NB4 (cell line): Measurements from ENCODE around the gene MCC.

Experiments
- POLR2A ChIP-seq: IDR thresholded peaks from 2 replicates; pipeline ENCODE4 v1.6.1; 2011; ENCODE audit warnings: mild to moderate bottlenecking; ENCODE audit not compliant: insufficient read length; ENCODE audit errors: extremely low read depth
- TF ChIP-seq, protein P1 (sequence below): IDR thresholded peaks from one replicate; pipeline ENCODE4 v1.5.1; 2012; ENCODE audit warnings: low read depth, low read length
- TF ChIP-seq, protein P2 (sequence below): IDR thresholded peaks from 2 replicates; pipeline ENCODE4 v1.6.1; 2011; ENCODE audit warnings: low read depth, low read length

GRCh38 chr5:113204525-113205161, 283.6 kb downstream of the MCC start:
- TF ChIP-seq POLR2A: no peak
- TF ChIP-seq, protein P1, sequence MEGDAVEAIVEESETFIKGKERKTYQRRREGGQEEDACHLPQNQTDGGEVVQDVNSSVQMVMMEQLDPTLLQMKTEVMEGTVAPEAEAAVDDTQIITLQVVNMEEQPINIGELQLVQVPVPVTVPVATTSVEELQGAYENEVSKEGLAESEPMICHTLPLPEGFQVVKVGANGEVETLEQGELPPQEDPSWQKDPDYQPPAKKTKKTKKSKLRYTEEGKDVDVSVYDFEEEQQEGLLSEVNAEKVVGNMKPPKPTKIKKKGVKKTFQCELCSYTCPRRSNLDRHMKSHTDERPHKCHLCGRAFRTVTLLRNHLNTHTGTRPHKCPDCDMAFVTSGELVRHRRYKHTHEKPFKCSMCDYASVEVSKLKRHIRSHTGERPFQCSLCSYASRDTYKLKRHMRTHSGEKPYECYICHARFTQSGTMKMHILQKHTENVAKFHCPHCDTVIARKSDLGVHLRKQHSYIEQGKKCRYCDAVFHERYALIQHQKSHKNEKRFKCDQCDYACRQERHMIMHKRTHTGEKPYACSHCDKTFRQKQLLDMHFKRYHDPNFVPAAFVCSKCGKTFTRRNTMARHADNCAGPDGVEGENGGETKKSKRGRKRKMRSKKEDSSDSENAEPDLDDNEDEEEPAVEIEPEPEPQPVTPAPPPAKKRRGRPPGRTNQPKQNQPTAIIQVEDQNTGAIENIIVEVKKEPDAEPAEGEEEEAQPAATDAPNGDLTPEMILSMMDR: no peak
- TF ChIP-seq, protein P2, sequence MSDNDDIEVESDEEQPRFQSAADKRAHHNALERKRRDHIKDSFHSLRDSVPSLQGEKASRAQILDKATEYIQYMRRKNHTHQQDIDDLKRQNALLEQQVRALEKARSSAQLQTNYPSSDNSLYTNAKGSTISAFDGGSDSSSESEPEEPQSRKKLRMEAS: no peak
